HEK293 (cell line): ENCODE results near the gene TNIK.
A peak's percentile ranks its signal among the peaks of the same experiment; 100 is the strongest.

ENCODE experiments used
- CTCF ChIA-PET: fragments of 350-600 bp; formaldehyde crosslinking; extraction: SDS; loops from one replicate; lab custom pipeline; 2021; ENCODE audit warnings: antibody characterized with exemption; lab: Yijun Ruan, JAX
- POLR2A ChIA-PET: fragments of 300-600 bp; formaldehyde crosslinking; extraction: SDS; loops from one replicate; lab custom pipeline; 2020; ENCODE audit warnings: antibody characterized with exemption, inconsistent platforms; lab: Yijun Ruan, JAX
- H3K27ac ChIP-seq: fragments of 200-500 bp; sonication (Bioruptor generic); 2 replicates; pipeline ENCODE4 v1.5.1; 2014; ENCODE audit warnings: low read depth, low read length, control low read depth, inconsistent platforms; ENCODE audit errors: extremely low read depth
- H3K36me3 ChIP-seq, 2 experiments: fragments of 200-500 bp in 1 of 2; sonication (Bioruptor generic) in 1 of 2; 1 replicate in 1 of 2; 2 replicates in 1 of 2; pipeline ENCODE4 v1.5.1; 2014 to 2017; ENCODE audit warnings: inconsistent platforms in 2 of 2, low read length in 2 of 2; ENCODE audit not compliant: control insufficient read depth in 2 of 2, insufficient read depth in 1 of 2
- H3K4me1 ChIP-seq: fragments of 200-500 bp; sonication (Bioruptor generic); 2 replicates; pipeline ENCODE4 v1.5.1; 2014; ENCODE audit warnings: mild to moderate bottlenecking, low read length, inconsistent platforms; ENCODE audit not compliant: control insufficient read depth, insufficient read depth
- H3K4me3 ChIP-seq: 2 replicates; pipeline ENCODE4 v1.5.1; 2011; ENCODE audit warnings: low read depth, mild to moderate bottlenecking, control low read depth, low read length, moderate library complexity
- H3K9me3 ChIP-seq: fragments of 200-500 bp; sonication (Bioruptor generic); 2 replicates; pipeline ENCODE4 v1.5.1; 2014; ENCODE audit warnings: low read depth, low read length, inconsistent platforms; ENCODE audit not compliant: control insufficient read depth, insufficient read depth
- BCL11A ChIP-seq: fragments of 450-650 bp; formaldehyde crosslinking; IDR thresholded peaks from 2 replicates; pipeline ENCODE4 v1.5.1; 2016; ENCODE audit warnings: low read depth, missing biosample characterization, missing genetic modification characterization
- BCL6B ChIP-seq: fragments of 450-650 bp; formaldehyde crosslinking; IDR thresholded peaks from 2 replicates; pipeline ENCODE4 v1.5.1; 2017; ENCODE audit warnings: missing biosample characterization, missing genetic modification characterization
- EGR2 ChIP-seq: fragments of 450-650 bp; formaldehyde crosslinking; IDR thresholded peaks from 2 replicates; pipeline ENCODE4 v1.5.1; 2016; ENCODE audit warnings: low read depth, missing biosample characterization, missing genetic modification characterization
- HOXC10 ChIP-seq: sonication (generic); formaldehyde crosslinking; IDR thresholded peaks from 2 replicates; pipeline ENCODE4 v1.8.1; 2023; ENCODE audit warnings: mild to moderate bottlenecking, missing genetic modification reagents
- IKZF3 ChIP-seq: fragments of 450-650 bp; IDR thresholded peaks from 2 replicates; pipeline ENCODE4 v1.5.0; 2018; ENCODE audit warnings: missing biosample characterization, mild to moderate bottlenecking, missing genetic modification characterization, moderate library complexity
- KLF1 ChIP-seq: fragments of 450-650 bp; formaldehyde crosslinking; IDR thresholded peaks from 2 replicates; pipeline ENCODE4 v1.5.1; 2016; ENCODE audit warnings: missing biosample characterization, missing genetic modification characterization
- SCRT2 ChIP-seq: fragments of 450-650 bp; formaldehyde crosslinking; IDR thresholded peaks from 2 replicates; pipeline ENCODE4 v1.5.1; 2016; ENCODE audit warnings: missing biosample characterization, missing genetic modification characterization
- TRIM28 ChIP-seq: IDR thresholded peaks from 2 replicates; pipeline ENCODE4 v1.6.1; 2011; ENCODE audit warnings: low read length, control low read depth, borderline replicate concordance
- ZBTB1 ChIP-seq: fragments of 450-650 bp; formaldehyde crosslinking; IDR thresholded peaks from 2 replicates; pipeline ENCODE4 v1.5.1; 2016; ENCODE audit warnings: missing biosample characterization, missing genetic modification characterization
- ZBTB48 ChIP-seq: fragments of 450-650 bp; formaldehyde crosslinking; IDR thresholded peaks from 2 replicates; pipeline ENCODE4 v1.5.1; 2016; ENCODE audit warnings: missing biosample characterization, missing genetic modification characterization
- ZBTB8A ChIP-seq: fragments of 450-650 bp; formaldehyde crosslinking; IDR thresholded peaks from 2 replicates; pipeline ENCODE4 v1.5.1; 2016; ENCODE audit warnings: missing biosample characterization, missing genetic modification characterization
- ZIC2 ChIP-seq: fragments of 450-650 bp; formaldehyde crosslinking; IDR thresholded peaks from 2 replicates; pipeline ENCODE4 v1.5.1; 2016; ENCODE audit warnings: missing biosample characterization, missing genetic modification characterization
- ZNF132 ChIP-seq: fragments of 450-650 bp; formaldehyde crosslinking; IDR thresholded peaks from 2 replicates; pipeline ENCODE4 v1.5.1; 2017; ENCODE audit warnings: missing biosample characterization, missing genetic modification characterization, borderline replicate concordance
- ZNF140 ChIP-seq: fragments of 450-650 bp; formaldehyde crosslinking; IDR thresholded peaks from 2 replicates; pipeline ENCODE4 v1.5.1; 2016; ENCODE audit warnings: missing biosample characterization, missing genetic modification characterization
- ZNF169 ChIP-seq: fragments of 450-650 bp; formaldehyde crosslinking; IDR thresholded peaks from 2 replicates; pipeline ENCODE4 v1.5.1; 2016; ENCODE audit warnings: missing biosample characterization, missing genetic modification characterization
- ZNF175 ChIP-seq: fragments of 450-650 bp; formaldehyde crosslinking; IDR thresholded peaks from 2 replicates; pipeline ENCODE4 v1.5.1; 2016; ENCODE audit warnings: missing biosample characterization, missing genetic modification characterization
- ZNF214 ChIP-seq: fragments of 450-650 bp; formaldehyde crosslinking; IDR thresholded peaks from 2 replicates; pipeline ENCODE4 v1.5.1; 2017; ENCODE audit warnings: missing biosample characterization, mild to moderate bottlenecking, missing genetic modification characterization, borderline replicate concordance
- ZNF23 ChIP-seq: fragments of 450-650 bp; formaldehyde crosslinking; IDR thresholded peaks from 2 replicates; pipeline ENCODE4 v1.5.1; 2016; ENCODE audit warnings: missing biosample characterization, missing genetic modification characterization, borderline replicate concordance
- ZNF324 ChIP-seq: fragments of 450-650 bp; formaldehyde crosslinking; IDR thresholded peaks from 2 replicates; pipeline ENCODE4 v1.5.1; 2016; ENCODE audit warnings: missing biosample characterization, missing genetic modification characterization
- ZNF37A ChIP-seq: fragments of 450-650 bp; IDR thresholded peaks from 2 replicates; pipeline ENCODE4 v1.5.1; 2018; ENCODE audit warnings: missing biosample characterization, missing genetic modification characterization
- ZNF416 ChIP-seq: fragments of 450-650 bp; formaldehyde crosslinking; IDR thresholded peaks from 2 replicates; pipeline ENCODE4 v1.5.1; 2016; ENCODE audit warnings: missing biosample characterization, missing genetic modification characterization
- ZNF513 ChIP-seq: fragments of 450-650 bp; IDR thresholded peaks from 2 replicates; pipeline ENCODE4 v1.5.1; 2018; ENCODE audit warnings: missing biosample characterization, missing genetic modification characterization
- ZNF658 ChIP-seq: fragments of 450-650 bp; formaldehyde crosslinking; IDR thresholded peaks from 2 replicates; pipeline ENCODE4; 2016; ENCODE audit warnings: missing biosample characterization, missing genetic modification characterization
- ZNF677 ChIP-seq: fragments of 450-650 bp; IDR thresholded peaks from 2 replicates; pipeline ENCODE4 v1.5.0; 2018; ENCODE audit warnings: missing biosample characterization, mild to moderate bottlenecking, missing genetic modification characterization, moderate library complexity
- ZNF76 ChIP-seq: fragments of 450-650 bp; formaldehyde crosslinking; IDR thresholded peaks from 2 replicates; pipeline ENCODE4; 2016; ENCODE audit warnings: low read depth, missing biosample characterization, missing genetic modification characterization, borderline replicate concordance
- ZNF776 ChIP-seq: fragments of 450-650 bp; formaldehyde crosslinking; IDR thresholded peaks from 2 replicates; pipeline ENCODE4 v1.5.0; 2017; ENCODE audit warnings: missing biosample characterization, missing genetic modification characterization, borderline replicate concordance
- ZNF843 ChIP-seq: fragments of 450-650 bp; formaldehyde crosslinking; IDR thresholded peaks from 2 replicates; pipeline ENCODE4 v1.5.1; 2016; ENCODE audit warnings: missing biosample characterization, missing genetic modification characterization
- TF ChIP-seq, protein P1 (sequence below): fragments of 450-650 bp; formaldehyde crosslinking; optimal IDR thresholded peaks from 2 replicates; pipeline ENCODE3; 2016; ENCODE audit warnings: missing biosample characterization, mild to moderate bottlenecking, missing genetic modification characterization

TNIK gene

GRCh38 chr3:171317171-171317570 is 143.0 kb downstream of the TNIK start:
- no peaks in the 10 kb centered on the region for H3K9me3 ChIP-seq
- POLR2A ChIA-PET = no interaction called here
- TF ChIP-seq ZIC2 (tag by site-specific recombination) (peak; percentile 51), ZNF513 (tag by site-specific recombination) (no peak), IKZF3 (tag by site-specific recombination) (peak; percentile 18; the same call in 1 of the 2 replicates), ZNF175 (tag by site-specific recombination) (no peak), ZBTB8A (tag by site-specific recombination) (no peak), ZNF324 (tag by site-specific recombination) (no peak)
- TF ChIP-seq, protein P1, sequence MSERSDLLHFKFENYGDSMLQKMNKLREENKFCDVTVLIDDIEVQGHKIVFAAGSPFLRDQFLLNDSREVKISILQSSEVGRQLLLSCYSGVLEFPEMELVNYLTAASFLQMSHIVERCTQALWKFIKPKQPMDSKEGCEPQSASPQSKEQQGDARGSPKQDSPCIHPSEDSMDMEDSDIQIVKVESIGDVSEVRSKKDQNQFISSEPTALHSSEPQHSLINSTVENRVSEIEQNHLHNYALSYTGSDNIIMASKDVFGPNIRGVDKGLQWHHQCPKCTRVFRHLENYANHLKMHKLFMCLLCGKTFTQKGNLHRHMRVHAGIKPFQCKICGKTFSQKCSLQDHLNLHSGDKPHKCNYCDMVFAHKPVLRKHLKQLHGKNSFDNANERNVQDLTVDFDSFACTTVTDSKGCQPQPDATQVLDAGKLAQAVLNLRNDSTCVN (tag by site-specific recombination) = no peak
- TF ChIP-seq, all 188 proteins: peak for 2
- Histone ChIP-seq H3K4me3 (no peak overlapping the region), H3K27ac (no peak overlapping the region), H3K4me1 (peaks cover 10% of the 10 kb centered on the region; the same call in 1 of the 2 replicates), H3K36me3 (no peaks in the 10 kb centered on the region)
- CTCF ChIA-PET = no interaction called here

DNA sequence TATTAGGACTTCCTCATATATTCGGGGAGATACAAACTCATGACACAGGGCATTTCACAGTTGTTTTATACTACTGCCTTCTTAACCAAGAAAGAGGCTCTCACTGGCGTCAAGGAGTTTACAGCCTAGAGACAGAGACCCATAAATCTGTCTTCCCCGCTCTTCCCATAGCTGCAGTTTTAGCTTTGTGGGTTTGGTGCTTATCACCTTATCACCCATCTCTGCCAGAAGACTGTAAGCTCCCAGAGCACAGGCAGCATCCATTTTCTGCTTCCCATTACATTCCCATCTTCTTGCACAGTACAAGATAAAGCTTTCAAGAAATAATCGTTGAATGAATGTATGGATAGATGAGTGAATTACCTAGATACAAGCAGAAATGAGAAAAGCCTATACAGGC is 144.3 kb downstream of the TNIK start:
- H3K4me3 ChIP-seq = no peak overlapping the region
- CTCF ChIA-PET = no interaction called here
- POLR2A ChIA-PET = no interaction called here
- H3K4me1 ChIP-seq = peaks cover 5% of the 10 kb centered on the region; the same call in 1 of the 2 replicates
- no peaks in the 10 kb centered on the region for H3K36me3 ChIP-seq
- no peaks in the 10 kb centered on the region for H3K9me3 ChIP-seq
- no peak for TF ChIP-seq ZNF132 (tag by site-specific recombination)
- TF ChIP-seq TRIM28 = 0 out of 2 replicates have a peak, but pooled peaks have one; percentile 33
- H3K27ac ChIP-seq = no peak overlapping the region

- Histone ChIP-seq H3K4me1 (peaks cover 7% of the 10 kb centered on the region), H3K27ac (no peak overlapping the region), H3K4me3 (no peak overlapping the region), H3K36me3 (no peaks in the 10 kb centered on the region), H3K9me3 (no peaks in the 10 kb centered on the region)
- CTCF ChIA-PET = no interaction called here
- TF ChIP-seq BCL11A (tag by site-specific recombination) = no peak
- TF ChIP-seq ZNF169 (tag by site-specific recombination) = no peak
- no peak for TF ChIP-seq ZNF76 (tag by site-specific recombination)
- TF ChIP-seq KLF1 (tag by site-specific recombination) = no peak
- TF ChIP-seq ZNF843 = no peak
- no peak for TF ChIP-seq HOXC10 (CRISPR knock-in tag)
- no peak for TF ChIP-seq EGR2 (tag by site-specific recombination)
- TF ChIP-seq ZNF175 (tag by site-specific recombination) = no peak
- POLR2A ChIA-PET = no interaction called here
These were observed 145.1 kb downstream of the TNIK start for GRCh38 chr3:171315101-171315500.

GRCh38 chr3:171314341-171314740 is 145.9 kb downstream of the TNIK start:
- H3K27ac ChIP-seq = no peak overlapping the region
- peaks cover 7% of the 10 kb centered on the region for H3K4me1 ChIP-seq
- no peaks in the 10 kb centered on the region for H3K9me3 ChIP-seq
- no peaks in the 10 kb centered on the region for H3K36me3 ChIP-seq
- CTCF ChIA-PET = no interaction called here
- POLR2A ChIA-PET = no interaction called here
- H3K4me3 ChIP-seq = no peak overlapping the region
- TF ChIP-seq ZNF37A (tag by site-specific recombination) = no peak
- no peak for TF ChIP-seq ZNF140 (tag by site-specific recombination)
- TF ChIP-seq ZNF776 (tag by site-specific recombination) = no peak
- TF ChIP-seq BCL6B (tag by site-specific recombination) = no peak
- TF ChIP-seq ZBTB1 = no peak
- TF ChIP-seq ZNF658 (tag by site-specific recombination) = no peak
- no peak for TF ChIP-seq ZNF677 (tag by site-specific recombination)
- TF ChIP-seq ZNF214 (tag by site-specific recombination) = no peak
- TF ChIP-seq SCRT2 (tag by site-specific recombination) = no peak
- no peak for TF ChIP-seq ZNF23 (tag by site-specific recombination)
- TF ChIP-seq ZNF416 (tag by site-specific recombination) = no peak
- no peak for TF ChIP-seq ZBTB48 (tag by site-specific recombination)
